Calu3 (cell line): ENCODE data around the gene ITPR1. TPM values are rescaled to one million over a fixed set of nuclear protein-coding genes. Genes with fewer than 3 reads are reported as not detected.

Experiments
- BruUV-seq: library from RNA; stranded (reverse); fragments of 400-500 nt; replicated peaks from 2 replicates; lab custom pipeline; 2021; lab: Mats Ljungman, UMichigan
- CTCF ChIA-PET: fragments of 300-600 bp; sonication (Branson Sonifier 250); formaldehyde crosslinking; loops from one replicate; lab custom pipeline; 2022; ENCODE audit warnings: antibody characterized with exemption; lab: Charles Lee
- DNase-seq: peaks from one replicate; pipeline ENCODE4 v3.0.0; 2022
- H3K27ac Mint-ChIP-seq: one replicate; pipeline ENCODE4 v1.8.0; 2022; ENCODE audit warnings: mixed read lengths; ENCODE audit not compliant: unreplicated experiment
- H3K27me3 Mint-ChIP-seq: one replicate; pipeline ENCODE4 v1.8.0; 2022; ENCODE audit warnings: mixed read lengths; ENCODE audit not compliant: unreplicated experiment
- H3K36me3 Mint-ChIP-seq: one replicate; pipeline ENCODE4 v1.8.0; 2022; ENCODE audit warnings: mild to moderate bottlenecking, moderate library complexity, mixed read lengths; ENCODE audit not compliant: insufficient read depth, unreplicated experiment
- H3K4me1 Mint-ChIP-seq: one replicate; pipeline ENCODE4 v1.8.0; 2022; ENCODE audit warnings: mild to moderate bottlenecking, low read depth, mixed read lengths; ENCODE audit not compliant: unreplicated experiment
- H3K4me3 Mint-ChIP-seq: one replicate; pipeline ENCODE4 v1.8.0; 2022; ENCODE audit warnings: mild to moderate bottlenecking, low read depth, moderate library complexity, mixed read lengths; ENCODE audit not compliant: unreplicated experiment
- H3K9me3 Mint-ChIP-seq: one replicate; pipeline ENCODE4 v1.8.0; 2022; ENCODE audit warnings: low read depth, mixed read lengths; ENCODE audit not compliant: unreplicated experiment
- CTCF ChIP-seq: fragments of 200-600 bp; IDR thresholded peaks from one replicate; pipeline ENCODE4 v1.8.0; 2022; ENCODE audit warnings: antibody characterized with exemption; ENCODE audit not compliant: unreplicated experiment
- intact Hi-C: fragments of 100-400 bp; cut with micrococcal nuclease; formaldehyde crosslinking; loops from one replicate; pipeline ENCODE4 v1.10.0; 2022; ENCODE audit not compliant: unreplicated experiment
- total RNA-seq: library from RNA; stranded (reverse); gene quantifications from 2 replicates; pipeline ENCODE4 v1.2.3, GENCODE V29; 2022

ITPR1 gene
- total RNA-seq, 1 experiment from 2014 or later, result 4.2 TPM

- BruUV-seq, result no TSS peak
- H3K27ac Mint-ChIP-seq, result no peak overlapping the region
- TF ChIP-seq CTCF, result no peak
- no peaks in the 10 kb centered on the region for H3K4me1 Mint-ChIP-seq
- DNase-seq, result no peak
- no peaks in the 10 kb centered on the region for H3K36me3 Mint-ChIP-seq
- peaks cover 9% of the 10 kb centered on the region for H3K27me3 Mint-ChIP-seq
- CTCF ChIA-PET, result interaction anchor here (0.7 kb wide), 1 partner anchor 16 kb away, joined by 3 read pairs; no protein-coding TSS in a partner anchor
- intact Hi-C loops, result no loop called here
- no peak overlapping the region for H3K4me3 Mint-ChIP-seq
- H3K9me3 Mint-ChIP-seq, result no peaks in the 10 kb centered on the region
These were observed 121.8 kb downstream of the ITPR1 start for GRCh38 chr3:4614927-4615326.

- no TSS peak for BruUV-seq
- H3K36me3 Mint-ChIP-seq, result no peaks in the 10 kb centered on the region
- no peak for TF ChIP-seq CTCF
- no peak for DNase-seq
- H3K4me1 Mint-ChIP-seq, result no peaks in the 10 kb centered on the region
- no peak overlapping the region for H3K4me3 Mint-ChIP-seq
- CTCF ChIA-PET, result interaction anchor here (0.6 kb wide), 1 partner anchor 18 kb away, joined by 3 read pairs; no protein-coding TSS in a partner anchor
- intact Hi-C loops, result no loop called here
- peaks cover 15% of the 10 kb centered on the region for H3K27me3 Mint-ChIP-seq
- no peaks in the 10 kb centered on the region for H3K9me3 Mint-ChIP-seq
- no peak overlapping the region for H3K27ac Mint-ChIP-seq
These were observed 122.6 kb downstream of the ITPR1 start for GRCh38 chr3:4615750-4616149.

GRCh38 chr3:4623421-4623999 lies 130.4 kb downstream of the ITPR1 start:
- H3K4me1 Mint-ChIP-seq, result no peaks in the 10 kb centered on the region
- CTCF ChIA-PET, result no interaction called here
- no peak for DNase-seq
- TF ChIP-seq CTCF, result no peak
- BruUV-seq, result no TSS peak
- H3K9me3 Mint-ChIP-seq, result no peaks in the 10 kb centered on the region
- intact Hi-C loops, result no loop called here
- H3K36me3 Mint-ChIP-seq, result no peaks in the 10 kb centered on the region
- H3K27me3 Mint-ChIP-seq, result peaks cover 15% of the 10 kb centered on the region
- H3K4me3 Mint-ChIP-seq, result no peak overlapping the region
- H3K27ac Mint-ChIP-seq, result no peak overlapping the region

- no peaks in the 10 kb centered on the region for H3K9me3 Mint-ChIP-seq
- BruUV-seq, result no TSS peak
- H3K27me3 Mint-ChIP-seq, result no peaks in the 10 kb centered on the region
- no peaks in the 10 kb centered on the region for H3K36me3 Mint-ChIP-seq
- no peak overlapping the region for H3K27ac Mint-ChIP-seq
- no peak overlapping the region for H3K4me3 Mint-ChIP-seq
- no peak for TF ChIP-seq CTCF
- DNase-seq, result no peak
- intact Hi-C loops, result no loop called here
- CTCF ChIA-PET, result interaction anchor here (0.6 kb wide), 1 partner anchor 275 kb away, joined by 3 read pairs; no protein-coding TSS in a partner anchor
- no peaks in the 10 kb centered on the region for H3K4me1 Mint-ChIP-seq
These were observed 134.7 kb downstream of the ITPR1 start for GRCh38 chr3:4627651-4628375.
